ENCODE measurements around the gene TMEM132C.

DNA sequence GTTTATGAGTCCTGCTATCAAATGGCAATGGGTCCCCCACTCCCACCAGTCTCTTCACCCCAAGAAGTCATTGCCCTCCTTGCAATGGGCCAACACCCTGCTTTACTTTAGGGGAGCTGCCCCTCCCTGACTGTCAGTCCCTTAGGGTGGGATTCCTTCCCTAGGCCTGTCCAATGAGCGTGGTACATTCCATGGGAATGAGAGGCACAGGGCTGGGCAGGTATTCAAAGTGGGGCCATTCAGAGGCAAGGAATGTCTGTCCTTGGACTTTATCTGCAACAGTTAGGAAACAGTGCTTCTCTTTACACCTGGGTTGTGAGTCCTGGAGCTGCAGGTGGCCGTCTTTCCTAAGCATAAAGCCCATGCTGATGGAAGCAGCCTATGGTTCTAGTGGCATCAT is 40.8 kb downstream of the TMEM132C start:
- TF ChIP-seq CTCF (IDR thresholded peaks at IDR 0.05) (no peak), EZH2phosphoT487 (IDR thresholded peaks at IDR 0.05) (no peak)
